SHP77 treated with DMSO at 0.1 percent for 48 hours (cell line): ENCODE data around the gene PPP1R11.
A peak's percentile ranks its signal among the peaks of the same experiment; 100 is the strongest.
"Not testable (repeated sequence)": the region's sequence is repeated elsewhere in the genome, so short reads cannot be mapped to it uniquely, and the experiment has no call there.

Experiments used
- DNase-seq: peaks from one replicate; lab custom pipeline; 2025; lab: John Stamatoyannopoulos, UW

PPP1R11 gene

DNA sequence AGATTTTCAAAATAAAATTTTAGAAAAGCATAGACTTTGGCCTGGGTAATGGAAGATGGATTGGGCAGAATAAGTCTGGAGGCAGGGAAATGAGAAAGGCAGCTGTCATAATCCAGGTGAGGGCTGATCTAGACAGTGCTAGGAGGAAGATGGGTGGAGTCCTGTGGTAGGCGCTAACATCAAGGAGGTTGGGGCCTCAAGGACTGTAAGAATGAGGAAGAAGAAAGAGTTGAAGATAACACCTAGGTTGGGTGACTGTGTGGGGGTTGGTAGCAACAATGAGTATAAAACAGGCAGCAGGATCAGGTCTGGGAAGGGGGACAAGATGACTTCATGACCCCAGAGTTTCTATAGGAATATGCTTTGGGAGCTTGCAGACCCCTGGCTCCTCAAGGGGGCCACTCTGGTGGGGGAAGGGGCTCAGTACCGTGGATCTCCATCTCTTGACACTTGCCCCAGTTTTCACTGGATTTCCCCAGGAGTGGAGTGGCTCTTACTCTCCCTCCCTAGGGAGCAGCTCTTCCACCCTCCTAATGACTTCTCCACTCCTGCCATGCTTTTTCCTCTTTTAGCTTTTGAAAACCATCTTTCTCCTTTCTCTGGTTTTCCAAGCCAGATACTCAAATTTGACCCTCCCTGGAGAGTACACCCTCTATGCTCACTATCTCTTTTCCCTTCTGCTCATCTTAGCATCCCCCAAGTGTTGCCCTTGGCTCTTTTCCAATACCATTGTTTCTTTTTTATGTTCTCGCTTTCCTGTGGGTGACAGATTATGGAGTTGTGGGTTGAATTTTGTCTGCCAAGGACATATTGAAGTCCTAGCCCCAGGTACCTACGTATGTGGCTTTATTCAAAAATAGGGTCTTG is 31.1 kb downstream of the PPP1R11 start:
- no peak for DNase-seq

DNA sequence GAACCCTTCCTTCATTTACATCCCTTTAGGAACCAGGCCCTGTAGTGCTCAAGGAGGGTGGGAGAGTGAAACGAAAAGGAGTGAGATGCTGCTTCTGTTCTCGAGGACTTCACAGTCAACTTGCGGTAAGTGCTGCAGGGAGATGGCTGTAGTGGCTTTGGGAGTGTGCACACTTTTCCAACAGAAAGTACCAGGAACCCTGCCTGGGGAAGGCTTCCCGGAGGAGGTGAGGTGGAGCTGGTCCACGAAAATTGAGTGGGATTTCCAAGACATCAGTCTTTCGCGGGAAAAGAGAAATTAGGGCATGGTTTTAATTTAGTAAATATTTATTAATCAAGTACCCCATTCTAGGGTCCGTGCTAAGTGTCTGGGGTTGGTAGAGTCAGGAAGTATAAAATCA is 33.2 kb downstream of the PPP1R11 start:
- no peak for DNase-seq

DNA sequence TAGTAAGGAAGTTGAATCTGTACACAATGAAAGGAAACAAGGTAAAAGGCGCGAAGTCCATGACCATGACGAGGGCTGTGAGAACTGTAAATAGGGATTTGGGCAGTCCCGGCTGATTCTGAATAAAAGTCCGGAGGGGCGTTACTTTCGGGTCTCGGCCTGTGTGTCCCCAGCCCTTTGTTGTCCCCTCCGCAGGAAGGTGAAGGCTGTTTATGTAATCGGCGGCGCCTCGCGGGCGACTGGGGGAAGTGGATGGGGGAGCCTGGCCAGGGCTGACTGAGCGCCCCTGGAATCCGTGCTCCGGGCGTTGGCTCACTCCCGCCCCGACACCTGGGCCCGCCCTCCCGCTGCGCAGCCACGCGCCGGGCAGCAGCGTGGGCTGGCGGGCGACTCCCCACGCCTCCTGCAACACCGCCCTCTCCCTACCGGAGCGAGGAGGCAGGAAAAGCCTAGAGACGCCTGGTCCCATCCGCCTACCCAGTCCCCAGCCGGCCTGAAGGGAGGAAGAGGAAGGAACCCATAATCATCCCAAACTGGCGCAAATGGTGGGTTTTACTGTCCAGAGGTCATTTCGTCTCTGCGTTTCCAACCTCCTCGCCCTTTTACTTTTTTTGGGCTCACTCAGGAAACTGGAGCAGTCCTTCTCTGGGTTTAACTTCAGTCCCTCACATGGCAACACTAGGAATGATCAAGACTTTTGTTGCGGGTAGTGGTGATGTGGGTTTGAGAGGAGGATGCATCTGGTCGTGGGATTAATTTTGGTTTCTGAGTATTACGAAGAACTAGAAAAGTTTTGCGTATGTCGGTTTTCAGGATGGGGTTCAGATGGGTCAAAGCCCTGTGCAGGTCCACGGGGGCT is 33.8 kb downstream of the PPP1R11 start:
- no peak for DNase-seq

GRCh38 chr6:30101444-30102413 is 34.7 kb downstream of the PPP1R11 start:
- DNase-seq, result peak; percentile 22

GRCh38 chr6:30102414-30102969 is 35.5 kb downstream of the PPP1R11 start:
- no peak for DNase-seq

DNA sequence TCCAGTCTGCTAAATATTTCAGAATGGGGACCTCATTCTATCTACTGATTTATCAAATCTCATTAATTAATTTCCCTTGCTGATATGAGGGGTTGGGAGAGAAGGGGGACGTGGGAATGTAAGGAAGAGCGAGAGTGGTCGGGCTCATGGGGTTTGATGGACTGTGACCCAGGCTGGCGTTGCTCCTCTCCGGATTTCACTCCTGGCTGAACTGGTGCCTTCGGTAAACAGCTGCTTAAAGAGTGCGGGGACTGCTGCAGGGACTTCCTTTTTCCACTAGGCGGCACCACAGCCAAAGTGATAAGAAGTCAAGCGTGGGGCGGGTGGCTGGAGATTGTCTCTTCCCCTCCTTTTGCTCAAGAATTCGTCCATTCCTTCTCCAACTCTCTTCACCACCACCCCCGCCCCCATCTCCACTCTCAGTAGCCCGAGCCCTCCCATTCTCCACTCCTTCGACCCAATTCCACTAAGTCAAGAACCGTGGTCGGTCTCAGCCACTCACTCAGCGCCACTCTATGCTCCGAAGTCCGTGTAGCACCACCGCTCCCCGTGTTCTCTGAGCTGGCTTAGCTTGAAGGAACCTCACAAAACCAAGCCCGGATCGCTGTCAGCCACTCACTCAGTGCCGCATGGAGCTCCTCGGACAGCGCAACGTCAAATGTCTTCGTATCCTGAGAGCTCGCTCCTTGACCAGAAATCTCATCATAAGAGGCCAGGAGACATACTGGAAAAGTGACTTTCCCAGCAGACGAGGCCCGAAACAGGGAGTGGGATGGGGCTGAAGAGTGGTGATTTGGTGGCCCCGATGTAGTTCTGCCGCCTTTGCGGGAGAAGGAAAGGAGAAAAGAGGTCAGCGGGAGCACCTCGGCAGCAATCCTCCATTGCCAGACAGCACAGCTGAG is 36.2 kb downstream of the PPP1R11 start:
- peak; percentile 85 for DNase-seq

DNA sequence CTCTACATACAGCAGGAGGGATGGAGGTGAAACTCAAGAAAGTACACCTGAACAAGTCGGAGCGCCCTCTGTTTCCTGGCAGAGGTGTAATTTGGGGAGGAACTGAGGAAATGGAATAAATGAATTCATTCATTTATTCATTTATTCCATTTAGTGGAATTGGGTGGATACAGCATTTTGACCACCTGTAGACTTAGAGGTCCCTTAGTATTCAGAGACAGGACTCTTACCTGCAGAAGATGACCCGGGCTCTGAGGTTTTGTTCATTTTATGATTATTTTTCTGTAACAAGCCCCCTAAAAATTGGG is 36.8 kb downstream of the PPP1R11 start:
- no peak for DNase-seq

- DNase-seq, result no peak
These were observed 37.7 kb downstream of the PPP1R11 start for GRCh38 chr6:30104661-30105060.

DNA sequence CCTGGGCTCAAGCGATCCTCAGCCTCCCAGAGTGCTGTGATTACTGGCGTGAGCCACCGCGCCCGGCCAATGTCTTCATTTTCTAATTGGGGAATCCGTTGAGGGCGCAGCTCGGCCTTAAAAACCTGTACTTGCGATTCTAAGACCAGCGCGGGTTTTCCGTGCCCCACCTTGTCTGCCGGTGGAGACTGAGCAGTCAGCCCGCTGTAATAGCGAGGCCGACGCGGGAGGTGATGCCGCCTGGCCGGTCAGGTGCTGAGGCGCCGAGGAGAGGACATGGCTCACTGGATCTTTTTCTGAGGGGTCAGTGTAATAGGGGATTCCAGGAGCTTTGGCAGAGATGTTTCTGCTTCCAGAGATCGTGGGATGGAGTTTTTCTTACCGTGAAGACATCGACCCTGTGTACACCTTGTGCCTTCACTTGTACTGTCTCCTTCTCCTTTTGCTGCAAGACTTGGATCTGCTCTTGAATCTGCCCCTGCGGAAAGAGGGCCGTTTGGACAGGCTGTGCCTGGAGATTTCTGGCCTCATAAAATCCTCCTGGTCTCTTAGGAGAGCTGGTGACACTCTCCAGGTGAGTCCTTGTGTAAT is 44.4 kb downstream of the PPP1R11 start:
- no peak for DNase-seq

- DNase-seq, result no peak
These were observed 45.5 kb downstream of the PPP1R11 start for GRCh38 chr6:30112402-30112994.

DNA sequence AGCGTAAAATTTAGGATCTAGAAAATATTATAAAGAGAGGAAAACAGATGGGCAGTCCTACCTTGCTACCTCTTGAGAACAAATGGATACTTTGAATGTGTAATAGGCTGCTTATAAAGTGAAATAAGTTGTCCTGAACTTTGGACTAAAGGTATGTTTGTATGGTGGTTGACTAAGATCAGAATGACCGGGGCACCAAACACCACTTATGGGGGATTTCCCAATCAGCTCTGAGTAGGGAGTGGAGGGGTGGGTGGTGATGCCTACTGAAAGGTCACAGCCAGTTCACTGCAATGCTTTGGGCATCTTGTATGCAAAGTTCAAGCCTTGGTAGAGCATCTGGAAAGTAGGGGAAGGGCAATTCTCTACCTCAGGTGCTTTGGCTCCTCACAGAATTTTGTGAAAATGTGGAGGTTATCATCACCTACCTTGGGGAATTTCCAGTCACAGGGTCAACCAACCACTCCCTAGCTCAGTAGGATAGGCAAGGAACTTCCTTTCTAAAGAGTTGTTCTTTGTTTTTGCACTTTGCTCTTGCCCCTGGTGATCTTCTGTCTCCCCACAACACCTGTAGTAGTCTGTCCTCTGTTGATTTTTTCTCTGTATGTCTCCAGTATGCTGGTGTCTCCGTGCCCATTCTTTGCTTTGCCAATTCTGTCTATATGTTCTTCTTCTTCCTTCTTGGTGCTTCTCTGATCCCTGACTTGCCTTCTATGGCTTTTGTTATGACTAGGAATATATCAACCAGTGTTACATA is 46.2 kb downstream of the PPP1R11 start, which contains the start of gene TRIM31:
TRIM31 (minus strand) TSS at position 88 of the 757 bp plus-strand sequence. CDS start 285 bp downstream, outside the sequence.
- no peak for DNase-seq

DNA sequence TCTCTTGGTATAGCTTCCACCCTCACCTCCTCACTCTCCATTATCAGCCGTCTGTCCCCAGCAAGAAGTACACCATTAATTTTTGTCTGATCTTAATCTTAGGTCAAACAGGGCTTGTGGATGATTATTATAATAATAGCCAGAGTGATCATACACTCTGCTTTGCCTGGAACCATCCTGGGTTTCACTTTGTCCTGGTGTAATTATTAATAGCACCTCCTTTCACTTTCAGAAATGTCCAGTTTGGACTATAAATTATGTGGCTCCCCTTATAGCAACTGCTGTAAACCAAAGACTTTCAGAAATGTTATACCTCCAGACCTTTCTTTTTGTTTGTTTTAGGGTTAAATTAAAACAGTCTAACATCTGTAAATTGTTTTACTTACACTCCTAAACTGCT is 46.8 kb downstream of the PPP1R11 start:
- no peak for DNase-seq

- no peak for DNase-seq
These were observed 49.7 kb downstream of the PPP1R11 start for GRCh38 chr6:30116724-30117123.

GRCh38 chr6:30118691-30119090 is 51.7 kb downstream of the PPP1R11 start:
- DNase-seq, result not testable (repeated sequence)
